ENCODE data around the gene XPO4.
"Not testable (repeated sequence)": the region's sequence is repeated elsewhere in the genome, so short reads cannot be mapped to it uniquely, and the experiment has no call there.

Gene XPO4

GRCh38 chr13:20902438-20903163 is at the start of gene XPO4:
Gene XPO4, minus strand, starts transcription at chr13:20902746. Its CDS starts 8 bp downstream, at chr13:20902738.
- peak; percentile 92 for DNase-seq

- not testable (repeated sequence) for DNase-seq
These were observed 45.5 kb upstream of the XPO4 start for GRCh38 chr13:20948001-20948400.

GRCh38 chr13:20945952-20946383 is 43.4 kb upstream of the XPO4 start:
- DNase-seq, result no peak

- DNase-seq, result no peak
These were observed 40.5 kb upstream of the XPO4 start for GRCh38 chr13:20942938-20943559.

GRCh38 chr13:20940511-20940910 is 38.0 kb upstream of the XPO4 start:
- not testable (repeated sequence) for DNase-seq

- no peak for DNase-seq
These were observed 37.5 kb upstream of the XPO4 start for GRCh38 chr13:20940083-20940482.

GRCh38 chr13:20939662-20940061 is 37.1 kb upstream of the XPO4 start:
- no peak for DNase-seq

GRCh38 chr13:20938302-20938701 is 35.8 kb upstream of the XPO4 start:
- DNase-seq, result no peak

GRCh38 chr13:20927596-20928257 is 25.2 kb upstream of the XPO4 start:
- DNase-seq, result no peak

GRCh38 chr13:20925395-20925790 is 22.8 kb upstream of the XPO4 start:
- not testable (repeated sequence) for DNase-seq

- DNase-seq, result peak; percentile 85
These were observed 22.3 kb upstream of the XPO4 start for GRCh38 chr13:20924758-20925394.

- no peak for DNase-seq
These were observed 20.7 kb upstream of the XPO4 start for GRCh38 chr13:20923272-20923671.

- DNase-seq, result no peak
These were observed 19.0 kb upstream of the XPO4 start for GRCh38 chr13:20921572-20921971.

- not testable (repeated sequence) for DNase-seq
These were observed 13.1 kb upstream of the XPO4 start for GRCh38 chr13:20915676-20916075.

- DNase-seq, result no peak
These were observed 8.5 kb upstream of the XPO4 start for GRCh38 chr13:20911037-20911436.

- DNase-seq, result no peak
These were observed 6.4 kb upstream of the XPO4 start for GRCh38 chr13:20908714-20909497.

- DNase-seq, result no peak
These were observed 2.4 kb upstream of the XPO4 start for GRCh38 chr13:20904908-20905307.

- no peak for DNase-seq
These were observed 574 bp upstream of the XPO4 start for GRCh38 chr13:20903164-20903475.

- no peak for DNase-seq
These were observed 693 bp downstream of the XPO4 start for GRCh38 chr13:20901668-20902437.

- no peak for DNase-seq
These were observed 8.3 kb downstream of the XPO4 start for GRCh38 chr13:20894245-20894644.

- no peak for DNase-seq
These were observed 10.8 kb downstream of the XPO4 start for GRCh38 chr13:20891768-20892167.

GRCh38 chr13:20891034-20891433 is 11.5 kb downstream of the XPO4 start:
- no peak for DNase-seq
